Osteoblast (primary cell): ENCODE results near the gene GLRX3. TPM values are rescaled to one million over a fixed set of nuclear protein-coding genes. Genes with fewer than 3 reads are reported as not detected.

ENCODE experiments used
- DNase-seq: peaks from one replicate; pipeline ENCODE4 v3.0.0; 2011; ENCODE audit warnings: low spot score, mixed read lengths; ENCODE audit not compliant: insufficient read length; ENCODE audit errors: missing footprints
- H2AFZ ChIP-seq: 2 replicates; pipeline ENCODE4 v1.6.0; 2011; ENCODE audit warnings: mild to moderate bottlenecking, low read length
- H3K27ac ChIP-seq: 2 replicates; pipeline ENCODE4 v1.5.1; 2011; ENCODE audit warnings: mild to moderate bottlenecking, low read depth, low read length, moderate library complexity
- H3K27me3 ChIP-seq: 2 replicates; pipeline ENCODE4 v1.6.0; 2012; ENCODE audit warnings: mild to moderate bottlenecking, control low read depth, inconsistent platforms, low read length, moderate library complexity; ENCODE audit not compliant: insufficient read depth
- H3K36me3 ChIP-seq: 2 replicates; pipeline ENCODE4 v1.5.1; 2011; ENCODE audit warnings: mild to moderate bottlenecking, low read length, control low read depth, moderate library complexity; ENCODE audit not compliant: insufficient read depth
- H3K4me1 ChIP-seq: 2 replicates; pipeline ENCODE4 v1.5.1; 2011; ENCODE audit warnings: mild to moderate bottlenecking, low read length, control low read depth, moderate library complexity; ENCODE audit not compliant: insufficient read depth
- H3K4me2 ChIP-seq: 2 replicates; pipeline ENCODE4 v1.6.0; 2011; ENCODE audit warnings: mild to moderate bottlenecking, low read length; ENCODE audit not compliant: insufficient read depth
- H3K4me3 ChIP-seq: fragments of 200-600 bp; sonication (generic); 3 replicates; pipeline ENCODE4 v1.5.1; 2012; ENCODE audit warnings: mild to moderate bottlenecking, low read length, inconsistent platforms; ENCODE audit not compliant: insufficient read depth
- H3K79me2 ChIP-seq: 2 replicates; pipeline ENCODE4 v1.6.0; 2012; ENCODE audit warnings: mild to moderate bottlenecking, low read length, control low read depth, inconsistent platforms; ENCODE audit not compliant: insufficient read depth
- H3K9me3 ChIP-seq: 2 replicates; pipeline ENCODE4 v1.5.1; 2011; ENCODE audit warnings: low read depth, low read length, control low read depth
- H4K20me1 ChIP-seq: 2 replicates; pipeline ENCODE4 v1.6.0; 2012; ENCODE audit warnings: mild to moderate bottlenecking, low read length, control low read depth; ENCODE audit not compliant: insufficient read depth
- total RNA-seq: library from RNA; depleted of rRNA; stranded (reverse); fragments of >200 nt; gene quantifications from 2 replicates; pipeline ENCODE4 v1.2.3, GENCODE V29; 2012
- TF ChIP-seq, protein P1 (sequence below): IDR thresholded peaks from 2 replicates; pipeline ENCODE4 v1.5.1; 2011; ENCODE audit warnings: mild to moderate bottlenecking, low read depth, low read length, moderate library complexity; ENCODE audit errors: extremely low read depth

Gene GLRX3
- total RNA-seq, 1 donor, result 74.9 TPM

DNA sequence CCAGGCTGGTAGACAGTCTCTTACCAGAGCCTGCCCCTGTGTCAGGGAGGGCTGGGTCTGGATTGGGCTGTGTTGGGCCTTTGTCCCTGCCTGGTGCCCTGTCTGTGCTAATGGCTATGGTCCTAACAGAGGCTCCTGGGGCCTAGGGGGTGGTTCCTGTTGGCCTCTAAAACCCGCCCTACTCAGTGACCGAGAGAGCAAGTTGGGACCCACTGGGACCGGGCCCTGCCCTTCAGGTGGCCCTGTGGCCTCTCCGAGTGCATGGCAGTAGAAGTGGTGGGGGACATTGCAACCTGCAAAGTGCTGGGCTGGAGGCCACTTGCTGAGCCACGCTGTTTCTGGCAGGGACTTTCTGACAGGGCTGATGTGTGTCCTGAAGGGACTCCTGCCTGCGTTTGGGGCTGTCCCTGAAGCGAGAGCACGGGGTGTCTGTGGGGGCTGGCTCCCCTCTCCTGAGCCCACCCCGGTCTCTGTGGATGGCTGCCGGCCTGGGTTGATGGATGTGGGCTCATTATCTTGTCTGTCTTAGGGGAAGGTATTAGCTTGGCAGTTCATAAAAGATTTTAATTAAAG, 56.2 kb downstream of the GLRX3 start:
- H3K79me2 ChIP-seq, result no peaks in the 10 kb centered on the region
- H3K9me3 ChIP-seq, result no peaks in the 10 kb centered on the region
- H3K4me2 ChIP-seq, result no peak overlapping the region
- no peaks in the 10 kb centered on the region for H3K27me3 ChIP-seq
- H3K4me3 ChIP-seq, result no peak overlapping the region
- no peaks in the 10 kb centered on the region for H4K20me1 ChIP-seq
- TF ChIP-seq, protein P1, sequence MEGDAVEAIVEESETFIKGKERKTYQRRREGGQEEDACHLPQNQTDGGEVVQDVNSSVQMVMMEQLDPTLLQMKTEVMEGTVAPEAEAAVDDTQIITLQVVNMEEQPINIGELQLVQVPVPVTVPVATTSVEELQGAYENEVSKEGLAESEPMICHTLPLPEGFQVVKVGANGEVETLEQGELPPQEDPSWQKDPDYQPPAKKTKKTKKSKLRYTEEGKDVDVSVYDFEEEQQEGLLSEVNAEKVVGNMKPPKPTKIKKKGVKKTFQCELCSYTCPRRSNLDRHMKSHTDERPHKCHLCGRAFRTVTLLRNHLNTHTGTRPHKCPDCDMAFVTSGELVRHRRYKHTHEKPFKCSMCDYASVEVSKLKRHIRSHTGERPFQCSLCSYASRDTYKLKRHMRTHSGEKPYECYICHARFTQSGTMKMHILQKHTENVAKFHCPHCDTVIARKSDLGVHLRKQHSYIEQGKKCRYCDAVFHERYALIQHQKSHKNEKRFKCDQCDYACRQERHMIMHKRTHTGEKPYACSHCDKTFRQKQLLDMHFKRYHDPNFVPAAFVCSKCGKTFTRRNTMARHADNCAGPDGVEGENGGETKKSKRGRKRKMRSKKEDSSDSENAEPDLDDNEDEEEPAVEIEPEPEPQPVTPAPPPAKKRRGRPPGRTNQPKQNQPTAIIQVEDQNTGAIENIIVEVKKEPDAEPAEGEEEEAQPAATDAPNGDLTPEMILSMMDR, result no peak
- peaks cover 4% of the 10 kb centered on the region for H3K4me1 ChIP-seq
- H2AFZ ChIP-seq, result no peak overlapping the region
- no peaks in the 10 kb centered on the region for H3K36me3 ChIP-seq
- no peak overlapping the region for H3K27ac ChIP-seq
- peak; percentile 62 for DNase-seq

DNA sequence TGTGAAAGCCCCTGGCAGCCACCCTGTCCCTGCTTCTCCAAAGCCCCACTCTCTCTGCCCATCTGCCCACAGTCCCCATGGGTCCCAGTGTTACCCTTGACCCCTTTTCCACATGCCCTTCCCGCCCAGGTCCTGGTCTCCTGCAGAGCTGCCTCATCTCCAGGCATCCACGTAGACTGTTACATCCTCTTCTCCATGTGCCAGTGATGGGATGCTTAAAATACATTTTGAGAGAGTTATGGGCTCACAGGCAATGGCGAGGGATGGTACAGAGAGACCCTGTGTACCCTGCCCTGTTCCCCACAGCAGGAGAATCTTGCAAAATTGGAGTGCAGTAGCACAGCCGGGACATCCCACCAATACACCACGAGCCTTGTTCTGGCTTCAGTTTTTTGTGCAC, 56.8 kb downstream of the GLRX3 start:
- no peaks in the 10 kb centered on the region for H3K27me3 ChIP-seq
- H3K4me2 ChIP-seq, result no peak overlapping the region
- H3K4me3 ChIP-seq, result no peak overlapping the region
- peak; percentile 65 for DNase-seq
- H3K79me2 ChIP-seq, result no peaks in the 10 kb centered on the region
- H3K36me3 ChIP-seq, result no peaks in the 10 kb centered on the region
- H2AFZ ChIP-seq, result no peak overlapping the region
- peaks cover 4% of the 10 kb centered on the region for H3K4me1 ChIP-seq
- H3K27ac ChIP-seq, result no peak overlapping the region
- no peaks in the 10 kb centered on the region for H4K20me1 ChIP-seq
- H3K9me3 ChIP-seq, result no peaks in the 10 kb centered on the region
- TF ChIP-seq, protein P1, result no peak

- DNase-seq, result peak; percentile 86
- no peak overlapping the region for H2AFZ ChIP-seq
- no peak overlapping the region for H3K4me3 ChIP-seq
- no peaks in the 10 kb centered on the region for H3K79me2 ChIP-seq
- H4K20me1 ChIP-seq, result no peaks in the 10 kb centered on the region
- H3K4me2 ChIP-seq, result no peak overlapping the region
- TF ChIP-seq, protein P1, result no peak
- no peaks in the 10 kb centered on the region for H3K36me3 ChIP-seq
- no peak overlapping the region for H3K27ac ChIP-seq
- H3K4me1 ChIP-seq, result peaks cover 4% of the 10 kb centered on the region
- no peaks in the 10 kb centered on the region for H3K9me3 ChIP-seq
- H3K27me3 ChIP-seq, result no peaks in the 10 kb centered on the region
Observed at GRCh38 chr10:130193493-130194193, 57.5 kb downstream of the GLRX3 start.

GRCh38 chr10:130194194-130194990, 58.2 kb downstream of the GLRX3 start:
- peak; percentile 89 for DNase-seq
- H2AFZ ChIP-seq, result no peak overlapping the region
- TF ChIP-seq, protein P1, result no peak

More at GRCh38 chr10:130194194-130194990, 58.2 kb downstream of the GLRX3 start:
- Histone ChIP-seq H3K9me3 (no peaks in the 10 kb centered on the region), H3K36me3 (no peaks in the 10 kb centered on the region), H3K4me1 (peaks cover 4% of the 10 kb centered on the region), H4K20me1 (no peaks in the 10 kb centered on the region), H3K4me3 (no peak overlapping the region), H3K27ac (no peak overlapping the region), H3K79me2 (no peaks in the 10 kb centered on the region), H3K27me3 (no peaks in the 10 kb centered on the region), H3K4me2 (no peak overlapping the region)
